ENCODE data around the gene NANOS2. TPM values are rescaled to one million over a fixed set of nuclear protein-coding genes. Genes with fewer than 3 reads are reported as not detected.

Gene NANOS2
- total and polyA plus RNA-seq, 9 of the 15 experiments (the other 6 are each of a cell fraction or from before 2014, with no cell fraction given): not detected

GRCh38 chr19:45952686-45953505 is 38.3 kb upstream of the NANOS2 start (continued):
- peak in 1 of 2 experiments; percentile 90 for TF ChIP-seq AFF1 (IDR thresholded peaks at IDR 0.05; ENCODE audit: low read depth in 1 of 2, partially characterized antibody in 2 of 2)
- TF ChIP-seq ZC3H11A (IDR thresholded peaks at IDR 0.05; ENCODE audit: low read depth, low read length): no peak
- no peak for TF ChIP-seq MBD1 (CRISPR knock-in tag; IDR thresholded peaks at IDR 0.05)
- TF ChIP-seq RFX1 (IDR thresholded peaks at IDR 0.05): peak; percentile 95
- TF ChIP-seq ARID3A (IDR thresholded peaks at IDR 0.05; ENCODE audit: borderline replicate concordance, low read depth, low read length): no peak
- 0 out of 2 replicates have a peak, but pooled peaks have one; percentile 66 for TF ChIP-seq NR2C2 (CRISPR knock-in tag; IDR thresholded peaks at IDR 0.05)
- TF ChIP-seq NR2C2 (tag; IDR thresholded peaks at IDR 0.05): peak; percentile 41
- TF ChIP-seq ZNF511 (CRISPR knock-in tag; IDR thresholded peaks at IDR 0.05): peak; percentile 91
- TF ChIP-seq ZBTB12 (CRISPR knock-in tag; IDR thresholded peaks at IDR 0.05): no peak
- TF ChIP-seq ZNF766 (CRISPR knock-in tag; conservative IDR thresholded peaks at IDR 0.05): peak; percentile 72
- no peak for TF ChIP-seq ZNF707 (CRISPR knock-in tag; conservative IDR thresholded peaks at IDR 0.05)
- 0 out of 2 replicates have a peak, but pooled peaks have one; percentile 47 for TF ChIP-seq ZNF175 (CRISPR knock-in tag; IDR thresholded peaks at IDR 0.05; ENCODE audit: low read depth)
- TF ChIP-seq CHCHD3 (CRISPR knock-in tag; IDR thresholded peaks at IDR 0.05): no peak
- no peak for TF ChIP-seq SFPQ (IDR thresholded peaks at IDR 0.05; ENCODE audit: low read depth, low read length)

All from K562 (cell line).